ENCODE data around the gene DDTL. TPM values are rescaled to one million over a fixed set of nuclear protein-coding genes. Genes with fewer than 3 reads are reported as not detected.
"Not testable (repeated sequence)": the region's sequence is repeated elsewhere in the genome, so short reads cannot be mapped to it uniquely, and the experiment has no call there.

Gene DDTL
- total and polyA plus RNA-seq, 2 of the 8 experiments (the other 6 are each of a cell fraction or from before 2014, with no cell fraction given), result 2.1 to 3.1 TPM

DNA sequence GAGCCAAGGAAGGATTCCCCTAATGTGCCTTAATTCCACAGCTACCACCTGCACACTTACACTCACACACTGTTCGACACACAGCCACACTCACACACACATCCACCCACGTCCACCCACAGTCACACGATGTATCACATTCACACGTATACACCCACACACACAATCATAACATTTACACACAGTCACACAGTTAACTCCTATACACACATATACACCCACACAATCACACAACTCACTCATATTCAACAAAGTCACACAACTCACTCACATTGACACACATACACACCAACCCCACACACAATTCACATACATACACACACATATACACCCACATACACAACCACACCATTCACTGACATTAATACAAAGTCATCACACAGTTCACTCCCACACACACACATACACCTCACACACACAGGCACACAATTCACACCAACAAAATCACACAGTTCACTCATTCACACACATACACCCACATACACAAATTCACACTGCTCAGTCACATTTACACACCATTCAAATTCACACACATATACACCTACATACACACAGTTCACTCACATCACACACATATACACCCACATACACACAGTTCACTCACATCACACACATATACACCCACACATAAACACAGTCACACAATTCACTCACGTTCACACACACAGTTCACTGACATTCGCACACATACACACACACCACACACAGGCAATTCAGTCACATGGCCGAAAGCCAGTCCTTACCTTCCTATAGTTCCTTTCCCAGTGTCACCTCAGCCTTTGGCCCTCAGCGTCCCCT, 12.3 kb upstream of the DDTL start:
- H2AK5ac ChIP-seq (ENCODE audit: low read depth, low read length), result peak overlapping the region; percentile 97
- H2BK20ac ChIP-seq (ENCODE audit: low read length), result peak overlapping the region; percentile 73
- H3K9ac ChIP-seq (replicated peaks in 1 of 4; ENCODE audit: extremely low read depth in 1 of 4, low read depth in 3 of 4, low read length in 3 of 4); FAIRE-seq; H3K79me1 ChIP-seq (ENCODE audit: low read depth, low read length); H4K8ac ChIP-seq (ENCODE audit: extremely low read depth, insufficient read depth, low read length); H3K9me3 ChIP-seq (ENCODE audit: insufficient read depth in 2 of 2, low read depth in 1 of 2, low read length in 1 of 2); H3K14ac ChIP-seq (ENCODE audit: insufficient read length); H4K20me1 ChIP-seq (replicated peaks in 1 of 2; ENCODE audit: control insufficient read depth in 1 of 2, insufficient read depth in 2 of 2, low read length in 2 of 2); POLR2A ChIA-PET (ENCODE audit: partially characterized antibody); DNase-seq (ENCODE audit: low read depth in 1 of 2, low spot score in 2 of 2); H3K23me2 ChIP-seq (ENCODE audit: low read depth, low read length); H2AFZ ChIP-seq (ENCODE audit: low read length); H3K27me3 ChIP-seq (replicated peaks in 1 of 4; ENCODE audit: control insufficient read depth in 3 of 4, extremely low read depth in 1 of 4, insufficient read depth in 3 of 4, low read length in 3 of 4); H3K23ac ChIP-seq (ENCODE audit: insufficient read length); H3K4me3 ChIP-seq (ENCODE audit: extremely low read depth in 1 of 4, insufficient read depth in 2 of 4, low read depth in 3 of 4, low read length in 4 of 4); H3K36me3 ChIP-seq (ENCODE audit: control insufficient read depth in 2 of 4, insufficient read depth in 4 of 4, low read length in 3 of 4); H3K27ac ChIP-seq (ENCODE audit: low read depth, low read length); H3K79me2 ChIP-seq (ENCODE audit: control insufficient read depth in 1 of 2, insufficient read depth in 2 of 2, low read length in 2 of 2); CTCF ChIA-PET (ENCODE audit: partially characterized antibody): not testable (repeated sequence)
- H3K56ac ChIP-seq (replicated peaks; ENCODE audit: insufficient read length, low read depth, low read length), result peak overlapping the region; percentile 59
- peaks cover 3 to 10% (median 6%) of the 10 kb centered on the region in 4 experiments for H3K4me1 ChIP-seq (replicated peaks in 1 of 4; ENCODE audit: control insufficient read depth in 3 of 4, insufficient read depth in 4 of 4, low read length in 3 of 4)
- peak overlapping the region; percentile 51 to 54 for H3K4me2 ChIP-seq (ENCODE audit: insufficient read depth in 1 of 2, low read depth in 2 of 2, low read length in 2 of 2)
- H3K18ac ChIP-seq (ENCODE audit: extremely low read depth, low read length), result peak overlapping the region; percentile 62
- H2BK12ac ChIP-seq (ENCODE audit: low read depth, low read length), result peak overlapping the region; percentile 99
- peak overlapping the region; percentile 55; the same call in 1 of the 2 replicates for H2BK15ac ChIP-seq (ENCODE audit: low read length)
- 77 to 100% methylated on average over 1 to 8 of the region's 8 CpGs for WGBS, 2 experiments (ENCODE audit: extremely low coverage in 1 of 2, insufficient coverage in 1 of 2, insufficient read length in 1 of 2, insufficient replicate concordance in 2 of 2, low coverage in 1 of 2, low lambda C conversion rate in 2 of 2, missing lambda C conversion rate in 1 of 2)
- peak overlapping the region; percentile 85 for H3K4ac ChIP-seq (replicated peaks; ENCODE audit: insufficient read length, low read depth, low read length)
- peak overlapping the region; percentile 45 for H4K5ac ChIP-seq (ENCODE audit: insufficient read length, low read depth, low read length)
- peak overlapping the region; percentile 74 for H4K91ac ChIP-seq (replicated peaks; ENCODE audit: insufficient read length, low read length)
- H2BK5ac ChIP-seq (ENCODE audit: low read depth, low read length), result peak overlapping the region; percentile 98
- peak overlapping the region; percentile 54 for H2BK120ac ChIP-seq (replicated peaks; ENCODE audit: low read depth, low read length)

DNA sequence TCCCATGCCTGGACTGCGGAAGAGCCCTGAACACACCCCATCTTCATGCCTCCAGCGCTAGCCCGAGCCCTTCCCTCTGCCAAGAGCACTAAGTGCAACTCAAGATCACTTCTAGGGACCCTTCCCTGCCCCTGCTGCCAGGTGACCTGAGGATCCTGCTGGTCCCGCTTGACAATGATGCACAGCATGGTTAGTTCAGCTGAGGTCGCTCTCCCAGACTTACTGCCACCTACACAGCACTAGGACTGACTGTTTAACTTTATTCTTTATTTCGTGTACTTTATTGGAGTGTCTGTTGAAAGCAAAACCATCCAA, 11.7 kb upstream of the DDTL start:
- Histone ChIP-seq H3K4ac (replicated peaks; ENCODE audit: insufficient read length, low read depth, low read length) (peak overlapping the region; percentile 85), H2BK5ac (ENCODE audit: low read depth, low read length) (peak overlapping the region; percentile 98), H2BK20ac (ENCODE audit: low read length) (peak overlapping the region; percentile 73), H2BK12ac (ENCODE audit: low read depth, low read length) (peak overlapping the region; percentile 99), H3K4me1 (replicated peaks in 1 of 4; ENCODE audit: control insufficient read depth in 3 of 4, insufficient read depth in 4 of 4, low read length in 3 of 4) (peaks cover 3 to 10% (median 6%) of the 10 kb centered on the region in 4 experiments), H2BK15ac (ENCODE audit: low read length) (peak overlapping the region; percentile 55; the same call in 1 of the 2 replicates), H3K4me2 (ENCODE audit: insufficient read depth in 1 of 2, low read depth in 2 of 2, low read length in 2 of 2) (peak overlapping the region; percentile 51 to 54), H2BK120ac (replicated peaks; ENCODE audit: low read depth, low read length) (peak overlapping the region; percentile 47), H4K5ac (ENCODE audit: insufficient read length, low read depth, low read length) (peak overlapping the region; percentile 45), H3K18ac (ENCODE audit: extremely low read depth, low read length) (peak overlapping the region; percentile 62), H2AK5ac (ENCODE audit: low read depth, low read length) (peak overlapping the region; percentile 97), H4K91ac (replicated peaks; ENCODE audit: insufficient read length, low read length) (peak overlapping the region; percentile 52)
- H3K23me2 ChIP-seq (ENCODE audit: low read depth, low read length); FAIRE-seq; H3K4me3 ChIP-seq (ENCODE audit: extremely low read depth in 1 of 4, insufficient read depth in 2 of 4, low read depth in 3 of 4, low read length in 4 of 4); H2AFZ ChIP-seq (ENCODE audit: low read length); H3K79me1 ChIP-seq (ENCODE audit: low read depth, low read length); H3K36me3 ChIP-seq (ENCODE audit: control insufficient read depth in 2 of 4, insufficient read depth in 4 of 4, low read length in 3 of 4); H4K8ac ChIP-seq (ENCODE audit: extremely low read depth, insufficient read depth, low read length); H3K56ac ChIP-seq (replicated peaks; ENCODE audit: insufficient read length, low read depth, low read length); H3K23ac ChIP-seq (ENCODE audit: insufficient read length); H3K9ac ChIP-seq (replicated peaks in 1 of 4; ENCODE audit: extremely low read depth in 1 of 4, low read depth in 3 of 4, low read length in 3 of 4); POLR2A ChIA-PET (ENCODE audit: partially characterized antibody); H3K27ac ChIP-seq (ENCODE audit: low read depth, low read length); H3K9me3 ChIP-seq (ENCODE audit: insufficient read depth in 2 of 2, low read depth in 1 of 2, low read length in 1 of 2); H3K27me3 ChIP-seq (replicated peaks in 1 of 4; ENCODE audit: control insufficient read depth in 3 of 4, extremely low read depth in 1 of 4, insufficient read depth in 3 of 4, low read length in 3 of 4); H3K79me2 ChIP-seq (ENCODE audit: control insufficient read depth in 1 of 2, insufficient read depth in 2 of 2, low read length in 2 of 2); H3K14ac ChIP-seq (ENCODE audit: insufficient read length); DNase-seq (ENCODE audit: low read depth in 1 of 2, low spot score in 2 of 2); H4K20me1 ChIP-seq (replicated peaks in 1 of 2; ENCODE audit: control insufficient read depth in 1 of 2, insufficient read depth in 2 of 2, low read length in 2 of 2); CTCF ChIA-PET (ENCODE audit: partially characterized antibody): not testable (repeated sequence)
- 57% methylated on average over 6 of the region's 6 CpGs; no CpG with 5 or more reads in 1 of the 2 experiments for WGBS, 2 experiments (ENCODE audit: extremely low coverage in 1 of 2, insufficient coverage in 1 of 2, insufficient read length in 1 of 2, insufficient replicate concordance in 2 of 2, low coverage in 1 of 2, low lambda C conversion rate in 2 of 2, missing lambda C conversion rate in 1 of 2)

Measured in H1 (cell line).